Measurements from ENCODE around the gene PSMB8.

The PSMB8 gene

GRCh38 chr6:32855467-32856174, 11.8 kb upstream of the PSMB8 start:
- no peak for DNase-seq

DNA sequence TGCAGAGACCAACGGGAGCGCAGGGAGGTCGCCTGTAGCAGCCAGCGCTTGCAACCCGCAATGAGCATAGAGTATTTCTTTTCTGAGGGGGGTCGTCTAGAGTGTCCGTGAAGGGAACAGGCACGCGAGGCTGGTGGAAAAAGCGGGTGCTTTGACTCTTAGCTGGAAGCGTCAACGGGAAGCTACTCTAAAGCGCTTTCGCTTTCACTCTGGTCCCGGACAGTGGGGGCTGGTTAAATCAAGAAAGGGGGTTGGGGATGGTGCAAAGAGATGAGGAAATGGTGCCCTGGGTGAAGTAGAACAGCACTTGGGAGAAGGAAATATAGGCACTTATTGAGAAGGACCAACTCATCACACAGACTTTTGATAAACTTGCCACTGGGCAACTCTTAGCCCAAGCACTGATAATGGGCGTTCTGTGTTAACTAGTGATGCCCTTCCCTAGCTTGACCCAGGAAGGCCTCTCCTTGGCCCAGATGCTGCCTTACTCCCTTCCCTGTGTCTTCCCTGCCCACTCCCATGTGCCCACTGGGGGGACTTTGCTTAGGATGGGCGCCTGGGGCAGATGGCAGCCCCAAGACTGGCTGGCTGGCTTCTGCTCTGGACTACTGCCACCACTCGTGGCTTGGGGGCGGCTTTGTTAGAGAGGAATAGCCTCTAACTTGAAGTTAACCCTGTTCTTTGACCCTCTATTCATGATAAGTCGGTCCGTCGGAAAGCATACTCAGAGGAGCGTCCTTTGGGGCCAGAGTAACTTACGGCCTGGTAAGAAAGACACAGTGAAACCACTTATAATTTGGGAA, 10.7 kb upstream of the PSMB8 start:
- DNase-seq = no peak

- peak; percentile 86 for DNase-seq
Observed at GRCh38 chr6:32853541-32854375, 9.9 kb upstream of the PSMB8 start, which contains the start of the genes PSMB9 and TAP1. PSMB9 (plus strand) TSS chr6:32854192; CDS start chr6:32854230, 38 bp downstream. TAP1 (minus strand) TSS chr6:32853704; CDS start chr6:32853636, 68 bp downstream.

- DNase-seq = no peak
Observed at GRCh38 chr6:32852844-32853540, 9.1 kb upstream of the PSMB8 start.

GRCh38 chr6:32852018-32852843, 8.4 kb upstream of the PSMB8 start:
- no peak for DNase-seq

DNA sequence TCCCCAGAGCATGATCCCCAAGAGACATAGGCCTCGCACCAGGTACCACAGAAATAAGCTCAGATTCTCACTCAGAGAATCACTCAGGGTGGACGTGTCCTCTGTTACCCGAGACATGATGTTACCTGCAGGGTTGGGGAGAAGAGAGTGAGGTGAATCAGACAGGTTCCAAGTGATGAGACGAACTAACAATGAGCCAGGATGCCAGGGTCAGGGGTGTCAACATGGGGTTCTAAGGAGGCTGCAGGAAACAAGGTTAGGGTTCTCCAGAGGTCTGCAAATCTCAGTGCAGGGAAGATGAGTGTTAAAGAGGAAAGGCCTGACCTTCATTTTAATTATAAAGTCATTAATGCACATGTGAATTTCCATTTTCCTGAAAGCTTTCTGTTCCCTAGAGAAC, 7.2 kb upstream of the PSMB8 start:
- no peak for DNase-seq

- no peak for DNase-seq
Observed at GRCh38 chr6:32849126-32849525, 5.3 kb upstream of the PSMB8 start.

GRCh38 chr6:32847795-32848194, 3.9 kb upstream of the PSMB8 start:
- no peak for DNase-seq

GRCh38 chr6:32847004-32847403, 3.2 kb upstream of the PSMB8 start:
- DNase-seq = no peak

- DNase-seq = no peak
Observed at GRCh38 chr6:32845384-32845884, 1.6 kb upstream of the PSMB8 start.

DNA sequence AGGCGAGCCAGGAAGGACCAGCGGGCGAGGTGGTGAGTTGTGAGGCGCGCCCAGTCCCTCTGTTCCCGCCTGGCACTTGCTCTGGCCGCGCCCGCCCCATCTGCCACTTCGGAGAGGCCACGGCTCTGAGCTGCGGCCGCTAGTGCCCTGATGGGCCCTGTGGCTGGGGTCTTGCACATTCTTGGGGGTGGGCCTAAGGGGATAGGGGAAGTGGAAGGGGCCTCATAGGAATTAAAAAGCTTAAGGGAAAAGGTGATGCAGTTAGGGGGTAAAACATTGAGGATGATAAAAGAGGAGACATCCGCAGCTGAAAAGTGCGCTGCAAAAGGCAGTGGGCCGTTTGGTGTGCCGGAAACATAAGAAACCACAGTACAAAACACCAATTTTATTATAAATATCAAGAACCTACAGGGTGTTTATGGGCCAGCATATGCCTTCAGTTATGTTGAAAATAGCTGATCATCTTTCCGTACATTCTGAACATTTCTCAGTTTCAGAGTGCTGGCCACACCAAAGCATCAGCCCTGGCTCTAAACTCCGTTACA, 1.1 kb upstream of the PSMB8 start:
- DNase-seq = no peak

DNA sequence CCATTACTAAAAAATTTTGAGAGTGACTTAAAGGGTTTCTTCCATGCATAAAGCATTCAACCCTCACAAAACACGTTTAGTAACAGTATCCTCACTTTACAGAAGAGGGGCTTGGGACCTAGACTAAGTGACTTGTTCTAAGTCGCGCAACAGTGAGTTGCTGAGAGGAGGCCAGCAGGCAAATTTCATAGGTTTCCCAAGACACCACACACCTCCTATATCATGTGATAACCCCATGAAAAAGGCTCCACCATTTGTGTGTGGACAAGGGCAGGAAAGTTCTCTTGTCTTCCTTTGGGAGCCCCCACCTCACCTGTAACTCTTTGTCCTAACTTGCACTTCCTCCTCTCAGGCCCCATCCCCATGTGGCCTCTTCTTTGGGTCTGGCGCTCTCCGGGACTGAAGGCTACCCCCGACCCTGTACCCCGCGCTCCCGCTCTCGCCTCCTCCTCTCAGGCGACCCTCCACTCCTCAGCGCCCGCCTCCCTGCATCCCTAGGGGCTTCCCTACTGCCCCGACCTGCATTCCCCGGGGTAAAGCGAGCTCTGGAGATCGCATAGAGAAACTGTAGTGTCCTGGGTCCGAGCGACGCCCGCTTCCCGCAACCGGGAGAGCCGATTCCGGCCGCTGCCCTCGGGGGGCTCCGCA, 392 bp downstream of the PSMB8 start:
- no peak for DNase-seq

DNA sequence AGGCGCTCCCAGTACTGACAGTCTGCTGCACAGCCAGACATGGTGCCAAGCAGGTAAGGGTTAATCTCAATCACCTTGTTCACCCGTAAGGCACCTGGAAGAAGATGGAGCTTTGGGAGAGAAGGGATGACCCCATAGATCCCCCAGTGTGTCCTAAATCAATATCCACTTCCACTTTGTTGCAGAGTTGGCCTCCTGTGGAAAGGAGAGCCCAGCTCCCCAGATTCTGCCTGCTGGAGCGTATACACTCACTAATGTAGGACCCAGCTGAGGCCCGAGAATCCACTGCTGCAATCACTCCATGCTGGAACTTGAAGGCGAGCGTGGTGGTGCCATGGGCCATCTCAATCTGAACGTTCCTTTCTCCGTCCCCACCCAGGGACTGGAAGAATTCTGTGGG, 1.2 kb downstream of the PSMB8 start:
- DNase-seq = no peak

- DNase-seq = no peak
Observed at GRCh38 chr6:32842021-32842650, 1.7 kb downstream of the PSMB8 start.

- DNase-seq = no peak
Observed at GRCh38 chr6:32840604-32841246, 3.1 kb downstream of the PSMB8 start.

DNA sequence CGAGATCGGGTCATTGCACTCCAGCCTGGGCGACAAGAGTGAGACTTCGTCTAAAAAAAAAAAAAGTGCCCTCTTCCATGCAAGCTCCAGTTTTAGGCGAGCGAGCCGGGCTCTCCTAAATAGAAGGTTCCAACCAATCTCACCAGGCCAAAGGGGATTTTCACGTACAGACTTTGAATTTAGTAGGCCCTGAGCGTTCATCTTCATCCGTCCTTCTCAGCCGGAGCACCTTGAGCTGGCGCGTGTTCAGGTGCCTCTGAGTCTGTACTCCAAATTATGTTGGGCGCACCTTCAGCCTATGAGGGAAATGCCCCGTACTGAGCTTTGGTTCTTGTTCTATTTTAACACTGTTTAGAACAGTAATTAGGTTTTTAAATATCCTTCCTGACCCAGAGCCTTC, 4.5 kb downstream of the PSMB8 start:
- no peak for DNase-seq

- DNase-seq = peak; percentile 87
Observed at GRCh38 chr6:32838114-32838958, 5.5 kb downstream of the PSMB8 start, which contains the start of gene TAP2. TAP2 (minus strand) TSS chr6:32838739; CDS start chr6:32838233, 506 bp downstream.

DNA sequence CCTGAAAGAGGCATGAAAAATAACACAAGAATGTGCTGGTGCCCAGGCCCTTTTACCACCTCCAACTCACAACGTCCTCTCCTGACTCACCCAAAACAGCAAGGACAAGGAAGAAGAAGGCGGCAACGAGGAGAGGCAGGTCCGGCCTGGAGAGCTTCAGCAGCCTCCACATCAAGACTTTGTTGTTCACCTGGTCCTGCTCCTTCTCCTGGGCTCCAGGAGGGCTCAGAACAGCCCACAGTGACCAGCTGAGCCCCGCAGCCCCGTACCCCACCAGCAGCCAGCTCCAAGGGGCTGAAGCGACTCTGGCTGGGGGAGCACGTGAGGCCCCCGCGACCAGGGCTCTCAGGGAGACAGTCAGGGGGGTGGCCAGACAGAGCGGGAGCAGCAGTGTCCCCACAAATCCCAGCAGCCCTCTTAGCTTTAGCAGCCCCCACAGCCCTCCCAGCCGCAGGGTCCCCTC, 6.2 kb downstream of the PSMB8 start:
- no peak for DNase-seq

Data from NCI-H774 (cell line).